Bronchial epithelial cell (primary cell): ENCODE measurements around the gene DPPA4. TPM values are rescaled to one million over a fixed set of nuclear protein-coding genes. Genes with fewer than 3 reads are reported as not detected.

ENCODE experiments used
- DNase-seq: peaks from one replicate; pipeline ENCODE4 v3.0.0-alpha.2; 2010; ENCODE audit warnings: low read depth
- FAIRE-seq: peaks from 2 replicates; lab custom pipeline; 2011; peaks lifted over from hg19 to GRCh38; lab: Jason Lieb, UNC
- H3K27me3 ChIP-seq: 2 replicates; pipeline ENCODE4 v1.5.1; 2011; ENCODE audit warnings: low read length; ENCODE audit not compliant: control insufficient read depth, insufficient read depth
- H3K36me3 ChIP-seq: 2 replicates; pipeline ENCODE4 v1.5.1; 2011; ENCODE audit warnings: low read length; ENCODE audit not compliant: control insufficient read depth, insufficient read depth
- H3K4me3 ChIP-seq: 2 replicates; pipeline ENCODE4 v1.5.1; 2011; ENCODE audit warnings: mild to moderate bottlenecking, low read depth, low read length, control low read depth
- total RNA-seq: library from RNA; depleted of rRNA; stranded (reverse); fragments of >200 nt; gene quantifications from 2 replicates; pipeline ENCODE4 v1.2.1, GENCODE V29; 2014
- TF ChIP-seq, protein P1 (sequence below): IDR thresholded peaks from 2 replicates; pipeline ENCODE4 v1.5.1; 2011; ENCODE audit warnings: mild to moderate bottlenecking, moderate library complexity, low read length, control low read depth, inconsistent platforms; ENCODE audit not compliant: insufficient read depth, severe bottlenecking

DPPA4 gene
- total RNA-seq, 1 donor from 2014 or later = not detected

DNA sequence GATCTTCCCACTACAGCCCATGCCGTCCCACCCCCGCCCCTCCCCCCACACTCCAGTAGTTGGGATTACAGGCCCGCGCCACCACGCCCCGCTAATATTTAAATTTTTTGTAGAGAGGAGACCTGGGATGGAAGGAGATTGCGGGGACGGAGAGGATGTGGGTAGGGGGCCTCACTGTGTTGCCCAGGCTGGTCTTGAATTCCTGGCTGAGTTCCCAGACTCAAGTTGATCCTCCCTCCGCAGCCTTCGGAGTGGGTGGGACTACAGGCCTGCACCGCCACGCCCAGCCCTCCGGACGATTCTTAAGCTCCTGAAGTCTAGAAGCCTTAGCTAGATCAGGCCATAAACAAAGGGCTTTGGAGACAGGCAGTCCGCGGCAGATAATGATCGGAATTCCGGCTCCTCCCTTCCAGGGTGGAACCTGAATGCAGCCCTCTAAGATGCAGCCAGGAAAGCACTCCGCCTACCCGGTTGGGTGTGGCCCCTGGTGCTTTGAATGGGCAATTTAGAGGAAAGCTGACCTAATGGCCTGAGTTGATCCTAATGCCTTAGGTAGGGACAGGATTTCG is 21.1 kb downstream of the DPPA4 start, which contains the start of gene DPPA2:
DPPA2 (minus strand) TSS at position 356 of the 569 bp plus-strand sequence. CDS start 1,975 bp downstream, outside the sequence.
- no peaks in the 10 kb centered on the region for H3K27me3 ChIP-seq
- FAIRE-seq = no peak
- TF ChIP-seq, protein P1, sequence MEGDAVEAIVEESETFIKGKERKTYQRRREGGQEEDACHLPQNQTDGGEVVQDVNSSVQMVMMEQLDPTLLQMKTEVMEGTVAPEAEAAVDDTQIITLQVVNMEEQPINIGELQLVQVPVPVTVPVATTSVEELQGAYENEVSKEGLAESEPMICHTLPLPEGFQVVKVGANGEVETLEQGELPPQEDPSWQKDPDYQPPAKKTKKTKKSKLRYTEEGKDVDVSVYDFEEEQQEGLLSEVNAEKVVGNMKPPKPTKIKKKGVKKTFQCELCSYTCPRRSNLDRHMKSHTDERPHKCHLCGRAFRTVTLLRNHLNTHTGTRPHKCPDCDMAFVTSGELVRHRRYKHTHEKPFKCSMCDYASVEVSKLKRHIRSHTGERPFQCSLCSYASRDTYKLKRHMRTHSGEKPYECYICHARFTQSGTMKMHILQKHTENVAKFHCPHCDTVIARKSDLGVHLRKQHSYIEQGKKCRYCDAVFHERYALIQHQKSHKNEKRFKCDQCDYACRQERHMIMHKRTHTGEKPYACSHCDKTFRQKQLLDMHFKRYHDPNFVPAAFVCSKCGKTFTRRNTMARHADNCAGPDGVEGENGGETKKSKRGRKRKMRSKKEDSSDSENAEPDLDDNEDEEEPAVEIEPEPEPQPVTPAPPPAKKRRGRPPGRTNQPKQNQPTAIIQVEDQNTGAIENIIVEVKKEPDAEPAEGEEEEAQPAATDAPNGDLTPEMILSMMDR = no peak
- no peaks in the 10 kb centered on the region for H3K36me3 ChIP-seq
- H3K4me3 ChIP-seq = no peak within 1 kb of the TSS
- no peak for DNase-seq

DNA sequence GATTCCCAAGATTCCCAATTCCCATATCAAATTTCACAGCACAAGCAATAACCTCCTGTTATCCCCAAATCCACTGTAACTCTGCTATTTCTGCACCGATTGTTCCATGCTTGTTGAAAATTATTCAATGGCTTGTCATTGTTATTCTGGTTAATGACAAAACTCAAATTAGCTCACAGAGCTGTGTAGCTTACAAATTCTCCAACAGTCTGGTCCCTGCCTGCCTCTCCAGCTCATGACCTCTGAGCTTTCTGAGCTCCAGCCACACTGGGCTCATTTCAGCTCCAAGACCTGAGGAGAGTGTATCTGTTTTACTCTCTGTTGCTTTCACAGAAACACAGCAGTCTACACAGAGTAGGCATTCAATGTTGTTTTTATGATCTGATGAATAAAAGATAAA is 24.3 kb downstream of the DPPA4 start:
- no peak for DNase-seq
- no peak for FAIRE-seq
- H3K4me3 ChIP-seq = no peak overlapping the region
- TF ChIP-seq, protein P1 = no peak
- H3K36me3 ChIP-seq = no peaks in the 10 kb centered on the region
- H3K27me3 ChIP-seq = no peaks in the 10 kb centered on the region

DNA sequence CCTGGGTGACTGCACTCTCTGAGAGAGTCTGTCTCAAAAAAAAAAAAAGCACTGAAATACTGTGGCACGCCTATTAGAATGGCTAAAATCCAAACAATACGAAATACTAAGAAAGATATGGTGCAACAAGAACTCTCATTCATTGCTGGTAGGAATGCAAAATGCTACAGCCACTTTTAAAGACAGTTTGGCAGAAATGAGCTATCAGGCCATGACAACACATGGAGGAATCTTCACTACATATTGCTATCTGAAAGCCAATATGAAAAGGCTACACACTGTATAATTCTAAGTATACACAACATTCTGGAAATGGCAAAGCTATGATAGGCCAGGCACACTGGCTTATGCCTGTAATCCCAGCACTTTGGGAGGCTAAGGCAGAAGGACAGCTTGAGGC is 39.9 kb downstream of the DPPA4 start:
- TF ChIP-seq, protein P1 = no peak
- Histone ChIP-seq H3K36me3 (no peaks in the 10 kb centered on the region), H3K4me3 (no peak overlapping the region), H3K27me3 (no peaks in the 10 kb centered on the region)
- DNase-seq (no peak), FAIRE-seq (no peak)

DNA sequence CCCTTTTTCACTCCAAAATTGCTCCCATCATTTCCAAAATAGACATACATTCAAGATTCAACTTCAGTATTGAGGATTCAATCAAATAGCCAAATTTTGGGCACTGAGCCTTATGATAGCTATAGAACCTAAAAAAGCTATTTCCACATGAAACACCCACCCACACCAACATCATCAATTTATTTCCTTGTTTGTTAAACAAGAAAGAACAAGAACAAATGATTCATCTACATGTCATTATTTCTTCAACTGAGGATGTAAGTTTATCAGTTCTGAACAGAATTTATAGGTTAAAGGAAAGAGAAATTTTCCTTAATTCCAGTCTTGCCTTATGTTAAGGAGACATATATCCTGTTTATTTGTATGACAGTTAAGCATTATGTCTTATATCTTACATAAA is 53.3 kb downstream of the DPPA4 start:
- FAIRE-seq (no peak), DNase-seq (peak; percentile 79)
- Histone ChIP-seq H3K4me3 (no peak overlapping the region), H3K27me3 (no peaks in the 10 kb centered on the region), H3K36me3 (no peaks in the 10 kb centered on the region)
- TF ChIP-seq, protein P1 = no peak

DNA sequence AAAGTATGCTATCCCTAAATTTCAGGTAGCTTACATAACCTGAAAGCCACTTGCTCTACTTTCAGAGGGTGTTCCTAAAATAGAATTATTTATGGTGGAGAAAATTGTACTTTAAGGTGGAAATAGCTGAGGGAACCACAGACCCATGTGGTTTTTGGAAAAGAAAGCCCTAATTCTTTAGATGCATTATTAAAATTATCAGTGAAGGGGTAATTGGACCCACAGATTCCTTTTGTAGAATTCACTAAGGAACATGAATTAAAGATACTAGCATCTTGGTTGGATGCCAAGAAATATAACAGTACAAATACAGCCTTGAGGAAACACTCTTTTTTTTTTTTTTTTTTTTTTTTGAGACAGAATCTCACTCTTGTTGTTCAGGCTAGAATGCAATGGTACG is 58.8 kb downstream of the DPPA4 start:
- FAIRE-seq (no peak), DNase-seq (no peak)
- no peak overlapping the region for H3K4me3 ChIP-seq
- no peaks in the 10 kb centered on the region for H3K36me3 ChIP-seq
- TF ChIP-seq, protein P1 = no peak
- no peaks in the 10 kb centered on the region for H3K27me3 ChIP-seq

DNA sequence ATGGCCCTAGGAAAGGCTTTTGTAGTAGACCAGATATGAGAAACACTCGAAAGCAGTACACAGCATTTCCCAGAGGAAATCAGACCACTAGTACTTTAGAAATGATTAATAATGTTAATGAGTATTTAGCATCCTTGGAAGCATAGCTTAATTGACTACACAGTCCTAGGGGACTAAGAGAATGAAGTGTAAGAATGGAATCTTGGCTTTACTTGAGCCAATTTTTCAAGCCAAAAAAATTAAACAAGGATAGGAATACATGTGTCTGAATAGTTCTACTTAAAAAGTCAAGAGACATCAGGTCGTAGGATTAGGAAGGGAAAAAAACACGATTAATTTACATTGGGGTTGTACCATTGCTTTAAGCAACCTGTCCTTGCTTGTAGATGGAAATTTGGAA is 59.2 kb downstream of the DPPA4 start:
- Histone ChIP-seq H3K27me3 (no peaks in the 10 kb centered on the region), H3K36me3 (no peaks in the 10 kb centered on the region), H3K4me3 (no peak overlapping the region)
- DNase-seq (no peak), FAIRE-seq (no peak)
- TF ChIP-seq, protein P1 = no peak
